ENCODE measurements around the gene PARN. TPM values are rescaled to one million over a fixed set of nuclear protein-coding genes. Genes with fewer than 3 reads are reported as not detected.

PARN gene
- total and polyA plus RNA-seq, 8 donors = 9.9 to 75.3 (median 24.2) TPM

- WGBS, 5 donors = 43 to 55% (median 46%) methylated on average over 8 of the region's 8 CpGs
- peaks cover 45 to 80% (median 65%) of the 10 kb centered on the region in 4 donors for H3K4me1 ChIP-seq
- H3K9me3 ChIP-seq = no peaks in the 10 kb centered on the region
- H3K36me3 ChIP-seq = peaks cover 0 to 9% (median 5%) of the 10 kb centered on the region in 4 donors
- H3K27ac ChIP-seq = peak overlapping the region in 2 of 5 donors; percentile 25 to 43
- DNase-seq = peak; percentile 40 to 48
- intact Hi-C loops (cut with DNase I; ENCODE audit: low total_unique reads) = no loop called here
- H3K27me3 ChIP-seq = no peaks in the 10 kb centered on the region
- no peak overlapping the region for H3K4me3 ChIP-seq
- no peak for TF ChIP-seq EP300 (IDR thresholded peaks at IDR 0.05)
- TF ChIP-seq CTCF (IDR thresholded peaks at IDR 0.05) = peak in 2 of 7 experiments; percentile 19 to 32
- peak in 1 of 3 donors; percentile 15 for TF ChIP-seq POLR2AphosphoS5 (IDR thresholded peaks at IDR 0.05)
- no peak for TF ChIP-seq POLR2A (IDR thresholded peaks at IDR 0.05)
Measured at GRCh38 chr16:14562691-14563491, 67.2 kb downstream of the PARN start.

GRCh38 chr16:14560523-14560922 lies 69.5 kb downstream of the PARN start:
- Histone ChIP-seq H3K27me3 (no peaks in the 10 kb centered on the region), H3K36me3 (peaks cover 0 to 13% (median 9%) of the 10 kb centered on the region in 4 donors), H3K4me3 (no peak overlapping the region), H3K9me3 (no peaks in the 10 kb centered on the region), H3K27ac (peak overlapping the region in 3 of 5 donors; percentile 3 to 62 (median 20)), H3K4me1 (peaks cover 35 to 57% (median 48%) of the 10 kb centered on the region in 4 donors)
- intact Hi-C loops (cut with DNase I; ENCODE audit: low total_unique reads) = no loop called here
- WGBS, 5 donors = 82 to 90% (median 85%) methylated on average over 7 of the region's 7 CpGs
- TF ChIP-seq CTCF (IDR thresholded peaks at IDR 0.05) = no peak
- no peak for TF ChIP-seq POLR2AphosphoS5 (IDR thresholded peaks at IDR 0.05)
- no peak for TF ChIP-seq EP300 (IDR thresholded peaks at IDR 0.05)
- no peak for TF ChIP-seq POLR2A (IDR thresholded peaks at IDR 0.05)
- no peak for DNase-seq

GRCh38 chr16:14559809-14560241 lies 70.2 kb downstream of the PARN start:
- intact Hi-C loops (cut with DNase I; ENCODE audit: low total_unique reads) = no loop called here
- TF ChIP-seq POLR2AphosphoS5 (IDR thresholded peaks at IDR 0.05) (peak in 1 of 3 donors; percentile 16), CTCF (IDR thresholded peaks at IDR 0.05) (no peak)
- no peaks in the 10 kb centered on the region for H3K27me3 ChIP-seq
- peaks cover 0 to 17% (median 9%) of the 10 kb centered on the region in 4 donors for H3K36me3 ChIP-seq
- 46 to 70% (median 53%) methylated on average over 8 of the region's 8 CpGs for WGBS, 5 donors
- peak in 1 of 2 donors; percentile 67 for DNase-seq
- peak overlapping the region; percentile 20 to 64 (median 51) for H3K27ac ChIP-seq
- peaks cover 28 to 50% (median 41%) of the 10 kb centered on the region in 4 donors for H3K4me1 ChIP-seq
- no peak overlapping the region for H3K4me3 ChIP-seq
- H3K9me3 ChIP-seq = no peaks in the 10 kb centered on the region

GRCh38 chr16:14553447-14553846 lies 76.6 kb downstream of the PARN start:
- 48 to 58% (median 55%) methylated on average over 4 of the region's 4 CpGs for WGBS, 5 donors
- Histone ChIP-seq H3K4me1 (peaks cover 16 to 22% (median 18%) of the 10 kb centered on the region in 4 donors), H3K27me3 (no peaks in the 10 kb centered on the region), H3K27ac (no peak overlapping the region), H3K36me3 (peaks cover 9 to 57% (median 48%) of the 10 kb centered on the region in 4 donors), H3K4me3 (no peak overlapping the region), H3K9me3 (no peaks in the 10 kb centered on the region)
- DNase-seq = no peak
- TF ChIP-seq POLR2A (IDR thresholded peaks at IDR 0.05) (no peak), CTCF (IDR thresholded peaks at IDR 0.05) (no peak), POLR2AphosphoS5 (IDR thresholded peaks at IDR 0.05) (no peak), EP300 (IDR thresholded peaks at IDR 0.05) (no peak)
- intact Hi-C loops (cut with DNase I; ENCODE audit: low total_unique reads) = no loop called here

Data from stomach (tissue), 9 donors.